GM18858 (cell line): Measurements from ENCODE around the gene WDFY4.

Source experiments
- ATAC-seq: cut with Tn5 transposase; IDR thresholded peaks from one replicate; pipeline ENCODE4 v1.9.1; 2021; ENCODE audit not compliant: unreplicated experiment

WDFY4 gene

GRCh38 chr10:48769706-48770435, 85.2 kb downstream of the WDFY4 start:
- no peak for ATAC-seq

GRCh38 chr10:48770561-48771089, 86.0 kb downstream of the WDFY4 start:
- ATAC-seq, result no peak

DNA sequence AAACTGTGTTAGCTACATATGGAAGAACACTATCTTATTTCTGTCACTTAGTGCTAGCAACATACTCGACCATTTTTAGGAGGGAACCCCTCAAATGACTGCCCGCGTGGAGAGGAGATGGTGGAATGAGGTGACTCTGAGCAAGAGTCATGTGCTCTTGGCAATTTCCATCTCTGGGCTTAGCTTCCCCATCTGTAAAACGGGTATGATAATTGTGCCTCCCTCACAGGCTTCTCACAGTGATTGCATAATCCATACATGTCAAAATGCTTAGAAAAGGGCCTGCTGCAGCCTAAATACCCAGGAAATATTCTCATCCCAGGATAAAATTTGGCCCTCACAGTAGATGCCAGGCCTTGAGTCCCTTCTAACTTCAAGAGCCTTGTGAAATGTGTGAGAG, 86.6 kb downstream of the WDFY4 start:
- ATAC-seq, result no peak

DNA sequence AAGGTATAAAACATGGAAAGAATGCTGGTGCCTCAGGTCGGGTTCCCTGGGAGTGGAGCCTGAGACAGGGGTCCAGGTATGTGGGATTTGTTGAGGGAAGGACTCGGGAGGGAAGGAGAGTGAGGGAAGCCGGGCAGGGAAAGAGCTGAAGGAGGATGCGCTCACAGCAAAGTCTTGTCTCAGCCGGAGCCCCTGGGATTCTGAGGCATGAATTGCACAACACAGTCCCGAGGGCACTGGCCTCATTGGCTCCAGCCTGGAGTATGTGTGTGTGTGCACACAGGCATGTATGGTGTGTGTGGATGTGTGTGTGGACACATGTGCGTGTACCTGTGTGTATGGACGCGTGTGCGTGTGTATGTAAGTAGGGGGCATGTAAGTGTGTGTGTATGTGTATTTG, 87.4 kb downstream of the WDFY4 start:
- ATAC-seq, result no peak

DNA sequence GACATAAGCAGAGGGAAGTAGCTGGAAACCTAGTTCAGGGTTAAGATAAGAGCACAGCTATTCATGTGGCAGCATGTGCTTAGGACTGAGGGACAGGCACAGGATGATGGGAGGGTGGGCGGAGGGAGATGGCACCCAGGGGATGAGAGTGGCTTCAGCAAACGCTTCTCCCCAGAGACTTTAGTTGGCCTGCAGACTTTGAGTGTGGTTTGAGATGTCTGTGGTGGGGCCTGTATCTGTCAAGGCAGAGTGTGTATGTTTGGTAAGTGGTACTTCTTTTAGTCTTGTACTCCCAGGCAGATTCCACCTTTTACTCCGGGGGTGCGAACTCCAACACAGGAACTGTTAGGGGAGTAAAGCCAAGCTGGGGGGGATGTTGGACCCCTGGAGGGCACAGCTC, 88.9 kb downstream of the WDFY4 start:
- no peak for ATAC-seq

DNA sequence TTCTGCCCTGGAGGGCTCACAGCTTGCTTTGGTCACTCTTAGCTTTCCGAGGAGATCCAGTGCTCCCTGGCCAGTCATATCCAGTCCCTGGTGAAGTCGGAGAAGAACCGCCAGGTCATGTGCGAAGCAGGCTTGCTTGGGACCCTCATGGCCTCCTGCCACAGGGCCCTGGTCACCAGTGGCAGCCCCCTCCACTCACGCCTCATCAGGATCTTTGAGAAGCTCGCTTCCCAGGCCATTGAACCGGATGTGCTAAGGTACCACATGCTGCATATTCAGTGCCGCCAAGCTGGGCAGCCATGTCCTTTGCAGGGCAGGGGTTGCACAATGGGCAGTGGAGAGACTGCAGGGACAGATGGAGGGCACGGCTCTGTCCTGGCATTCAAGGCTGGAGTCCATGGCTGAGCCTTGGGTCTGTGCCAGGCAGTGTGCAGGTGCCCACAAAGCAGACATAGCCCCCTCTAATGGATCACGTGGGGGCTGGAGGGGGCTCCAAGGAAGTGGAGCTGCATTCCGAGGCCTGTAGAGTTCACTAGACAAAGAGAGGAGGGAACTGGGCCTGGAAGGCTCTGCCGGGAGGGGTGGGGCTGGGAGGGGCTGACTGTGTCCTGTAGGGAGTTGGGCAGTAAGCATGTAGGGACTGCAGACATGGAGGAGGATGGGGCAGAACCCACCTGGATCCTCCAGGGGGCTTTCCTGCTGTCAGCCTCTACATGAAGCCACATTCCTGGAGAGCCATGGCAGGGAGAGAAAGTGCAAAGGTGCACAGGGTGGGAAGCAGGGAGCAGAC, 89.9 kb downstream of the WDFY4 start:
- no peak for ATAC-seq

GRCh38 chr10:48775206-48775517, 90.5 kb downstream of the WDFY4 start:
- ATAC-seq, result no peak

DNA sequence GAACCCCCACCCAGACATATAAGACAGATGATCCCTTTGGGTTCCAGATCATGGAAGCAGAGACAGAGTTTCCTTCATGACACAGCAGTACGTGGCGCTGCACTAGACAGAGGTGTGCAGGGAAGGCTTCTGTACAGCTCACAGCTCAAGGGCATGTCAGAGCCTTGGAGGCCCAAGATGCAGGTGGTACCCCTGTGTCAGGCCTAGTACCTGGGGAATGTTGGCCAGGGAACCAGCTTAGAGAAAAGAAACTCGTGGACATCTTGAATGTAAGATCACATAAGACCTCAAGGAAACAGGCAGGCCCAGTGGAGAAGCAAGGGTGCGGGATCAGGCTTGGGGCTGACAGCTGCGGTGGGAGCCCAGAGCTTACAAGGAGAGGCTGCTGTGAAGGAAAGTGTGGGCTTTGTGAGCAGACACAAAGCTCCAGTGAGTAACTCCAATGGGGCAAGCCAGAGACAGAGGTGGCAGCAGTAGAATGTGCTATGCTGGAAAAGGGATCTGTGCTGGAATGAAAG, 91.4 kb downstream of the WDFY4 start:
- ATAC-seq, result no peak

DNA sequence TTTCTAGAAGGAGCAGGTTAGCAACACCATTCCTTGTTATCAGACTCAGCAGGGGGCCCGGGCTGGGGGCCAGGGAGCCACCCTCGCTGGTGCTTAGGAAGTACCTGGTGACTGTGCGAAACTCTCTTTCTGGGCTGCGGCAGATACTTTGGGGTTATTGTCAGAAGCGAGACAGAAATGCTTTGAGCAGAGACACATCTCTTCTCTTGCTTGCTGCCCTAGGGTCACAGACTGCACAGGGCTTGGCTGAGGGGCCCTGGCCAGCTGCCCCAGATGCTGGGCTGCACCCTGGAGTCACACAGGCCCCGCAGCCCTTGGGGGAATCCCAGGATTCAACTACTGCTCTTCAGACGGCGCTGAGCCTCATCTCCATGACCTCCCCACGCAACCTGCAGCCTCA, 91.9 kb downstream of the WDFY4 start:
- no peak for ATAC-seq

- ATAC-seq, result no peak
Observed at GRCh38 chr10:48777110-48777509, 92.4 kb downstream of the WDFY4 start.

DNA sequence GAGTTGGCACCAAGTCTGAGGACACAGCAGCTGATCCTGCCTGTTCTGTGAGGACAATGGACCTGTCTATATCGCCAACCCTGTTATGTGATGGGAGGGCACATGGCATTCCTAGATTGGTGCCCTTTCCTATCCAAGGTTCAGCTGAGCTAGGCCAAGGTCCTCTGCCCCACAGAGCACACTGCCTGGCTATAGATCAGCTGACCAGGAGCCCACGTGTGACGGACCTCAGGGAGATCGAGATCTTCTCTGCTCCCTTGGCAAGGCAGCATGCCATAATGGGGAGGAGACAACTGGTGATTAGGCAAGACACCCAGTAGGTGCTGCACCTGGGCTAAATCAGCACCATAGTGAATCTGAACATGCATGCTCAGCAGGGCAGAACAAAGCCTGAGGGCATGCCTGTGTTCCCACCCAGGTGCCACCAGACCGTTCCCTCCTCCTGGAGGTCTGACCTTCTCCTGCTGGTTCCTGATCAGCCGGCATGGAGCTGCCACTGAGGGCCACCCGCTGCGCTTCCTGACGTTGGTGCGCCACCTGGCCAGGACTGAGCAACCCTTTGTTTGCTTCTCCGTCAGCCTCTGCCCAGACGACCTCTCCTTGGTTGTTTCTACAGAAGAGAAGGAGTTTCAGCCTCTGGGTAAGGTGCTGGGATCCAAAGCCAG, 93.7 kb downstream of the WDFY4 start:
- ATAC-seq, result no peak

DNA sequence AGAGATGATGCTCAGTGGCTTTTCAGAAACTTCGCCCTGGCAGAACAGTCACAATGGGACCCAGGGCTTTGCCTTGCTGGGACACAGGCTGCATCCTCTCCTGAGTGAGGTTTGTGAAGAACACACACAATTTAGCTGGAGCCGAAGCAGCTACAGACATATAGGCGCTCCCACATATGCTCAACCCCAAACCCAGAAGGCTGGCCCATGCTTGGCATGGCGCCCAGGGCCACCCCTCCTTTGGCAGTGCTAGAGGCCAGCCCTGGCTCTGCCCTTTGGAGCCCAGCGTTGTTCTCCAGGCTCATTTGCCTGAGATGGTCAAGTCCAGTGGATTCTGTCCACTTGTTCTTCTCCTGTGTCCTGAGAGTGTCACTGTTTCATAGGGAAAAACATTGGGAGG, 94.4 kb downstream of the WDFY4 start:
- ATAC-seq, result no peak

- no peak for ATAC-seq
Observed at GRCh38 chr10:48779546-48780152, 95.0 kb downstream of the WDFY4 start.

DNA sequence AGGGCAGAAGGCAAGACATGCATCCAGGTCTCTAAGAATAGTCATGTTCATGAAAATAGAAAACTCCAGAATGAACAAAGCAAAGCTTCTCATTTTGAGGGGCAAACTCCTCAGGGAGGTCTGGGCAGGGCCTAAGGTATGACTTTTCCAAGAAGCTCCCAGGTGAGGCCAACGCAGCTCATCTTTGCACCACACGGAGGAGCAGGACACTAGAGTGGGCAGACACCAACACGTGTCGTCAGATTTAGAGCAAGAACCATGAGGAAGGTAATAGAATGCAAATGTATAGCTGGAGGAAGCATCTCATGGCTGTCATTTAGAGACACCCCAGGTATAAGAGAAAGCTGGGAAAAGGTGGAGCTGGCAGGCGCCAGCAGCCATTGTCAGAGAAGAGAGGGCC, 95.7 kb downstream of the WDFY4 start:
- no peak for ATAC-seq

GRCh38 chr10:48782386-48782785, 97.7 kb downstream of the WDFY4 start:
- no peak for ATAC-seq

GRCh38 chr10:48784031-48784430, 99.4 kb downstream of the WDFY4 start:
- ATAC-seq, result no peak

- no peak for ATAC-seq
Observed at GRCh38 chr10:48785796-48786195, 101.1 kb downstream of the WDFY4 start.

GRCh38 chr10:48786606-48787282, 102.1 kb downstream of the WDFY4 start:
- no peak for ATAC-seq

DNA sequence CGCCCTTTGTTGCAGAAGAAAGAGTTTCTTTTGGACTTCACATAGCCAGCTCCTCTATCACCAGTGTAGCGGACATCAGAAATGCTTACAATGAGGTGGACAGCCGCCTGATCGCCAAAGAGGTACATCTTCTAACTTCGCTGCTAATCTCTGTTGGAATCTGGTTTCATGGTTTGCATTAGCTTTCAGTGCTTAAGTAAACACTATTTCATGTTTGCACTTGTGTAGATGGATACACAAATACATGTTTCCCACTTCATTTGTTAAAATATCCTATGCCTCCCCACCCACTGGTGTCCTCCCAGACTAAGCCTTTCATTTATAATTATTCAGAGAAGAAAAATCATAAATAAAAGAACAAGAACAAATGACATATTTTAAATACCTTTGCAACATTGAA, 103.9 kb downstream of the WDFY4 start:
- ATAC-seq, result no peak
